DOHH2 (cell line): Measurements from ENCODE around the gene ERCC8.

ENCODE experiments used
- H3F3A ChIP-seq: fragments of 200-600 bp; sonication (generic), shearing (Covaris generic); 2 replicates; pipeline ENCODE4 v1.6.0; 2016; ENCODE audit warnings: antibody characterized with exemption, mild to moderate bottlenecking; ENCODE audit not compliant: control insufficient read depth, insufficient read depth
- H3K27ac ChIP-seq: fragments of 200-600 bp; sonication (generic); 2 replicates; pipeline ENCODE4 v1.5.1; 2014; ENCODE audit warnings: low read depth, mild to moderate bottlenecking, low read length, moderate library complexity
- H3K27me3 ChIP-seq: fragments of 200-600 bp; sonication (generic); 2 replicates; pipeline ENCODE4 v1.6.1; 2014; ENCODE audit warnings: mild to moderate bottlenecking, low read length, mixed read lengths; ENCODE audit not compliant: control insufficient read depth
- H3K36me3 ChIP-seq: fragments of 200-600 bp; sonication (generic); 2 replicates; pipeline ENCODE4 v1.6.1; 2014; ENCODE audit warnings: mild to moderate bottlenecking, low read length, moderate library complexity, mixed read lengths; ENCODE audit not compliant: control insufficient read depth
- H3K4me1 ChIP-seq: fragments of 200-600 bp; sonication (generic); 2 replicates; pipeline ENCODE4 v1.6.1; 2014; ENCODE audit warnings: mild to moderate bottlenecking, low read length, mixed read lengths; ENCODE audit not compliant: control insufficient read depth
- H3K4me2 ChIP-seq: fragments of 200-600 bp; sonication (generic); 2 replicates; pipeline ENCODE4 v1.6.0; 2014; ENCODE audit warnings: mild to moderate bottlenecking, low read length, moderate library complexity
- H3K4me3 ChIP-seq: fragments of 200-600 bp; sonication (generic); 2 replicates; pipeline ENCODE4 v1.5.1; 2014; ENCODE audit warnings: mild to moderate bottlenecking, low read length, mixed read lengths
- H3K79me2 ChIP-seq: fragments of 200-600 bp; sonication (generic); 2 replicates; pipeline ENCODE4 v1.6.1; 2014; ENCODE audit warnings: mild to moderate bottlenecking, low read length, mixed read lengths; ENCODE audit not compliant: control insufficient read depth
- H3K9me2 ChIP-seq: fragments of 200-600 bp; sonication (generic); replicated peaks from 2 replicates; pipeline ENCODE4 v1.6.1; 2014; ENCODE audit warnings: mild to moderate bottlenecking, low read length, mixed read lengths; ENCODE audit not compliant: control insufficient read depth
- H3K9me3 ChIP-seq: fragments of 200-600 bp; sonication (generic); 2 replicates; pipeline ENCODE4 v1.6.1; 2014; ENCODE audit warnings: antibody characterized with exemption, low read length, mixed read lengths; ENCODE audit not compliant: control insufficient read depth, insufficient read depth
- H4K20me1 ChIP-seq: fragments of 200-600 bp; sonication (generic); 2 replicates; pipeline ENCODE4 v1.6.0; 2014; ENCODE audit warnings: low read depth, mild to moderate bottlenecking, antibody characterized with exemption, low read length, moderate library complexity; ENCODE audit not compliant: control insufficient read depth, insufficient read depth
- CTCF ChIP-seq: fragments of 200-600 bp; sonication (generic); IDR thresholded peaks from one replicate; pipeline ENCODE4 v1.5.1; 2014; ENCODE audit warnings: antibody characterized with exemption, mild to moderate bottlenecking, low read depth, low read length; ENCODE audit not compliant: poor library complexity, severe bottlenecking
- EZH2phosphoT487 ChIP-seq: fragments of 200-600 bp; sonication (generic); IDR thresholded peaks from 2 replicates; pipeline ENCODE4 v1.6.1; 2017; ENCODE audit warnings: borderline replicate concordance, mild to moderate bottlenecking, antibody characterized with exemption, low read length, moderate library complexity, mixed read lengths

ERCC8 gene

GRCh38 chr5:60888359-60889061, 56.4 kb downstream of the ERCC8 start:
- Histone ChIP-seq H3K4me3 (no peak overlapping the region), H3K27me3 (no peaks in the 10 kb centered on the region), H3K9me2 (no peaks in the 10 kb centered on the region), H3K4me1 (no peaks in the 10 kb centered on the region), H3K27ac (no peak overlapping the region), H3K79me2 (no peaks in the 10 kb centered on the region), H3K4me2 (no peak overlapping the region), H3K36me3 (no peaks in the 10 kb centered on the region), H3K9me3 (no peaks in the 10 kb centered on the region), H4K20me1 (no peaks in the 10 kb centered on the region), H3F3A (no peaks in the 10 kb centered on the region)
- TF ChIP-seq CTCF (no peak), EZH2phosphoT487 (no peak)

- H3F3A ChIP-seq: no peaks in the 10 kb centered on the region
- no peaks in the 10 kb centered on the region for H3K9me2 ChIP-seq
- H3K4me2 ChIP-seq: no peak overlapping the region
- H3K27me3 ChIP-seq: no peaks in the 10 kb centered on the region
- H4K20me1 ChIP-seq: no peaks in the 10 kb centered on the region
- H3K36me3 ChIP-seq: no peaks in the 10 kb centered on the region
- no peaks in the 10 kb centered on the region for H3K9me3 ChIP-seq
- H3K4me1 ChIP-seq: no peaks in the 10 kb centered on the region
- H3K27ac ChIP-seq: no peak overlapping the region
- TF ChIP-seq EZH2phosphoT487: no peak
- TF ChIP-seq CTCF: no peak
- no peaks in the 10 kb centered on the region for H3K79me2 ChIP-seq
- H3K4me3 ChIP-seq: no peak overlapping the region
These were observed 57.1 kb downstream of the ERCC8 start for GRCh38 chr5:60887746-60888145.

GRCh38 chr5:60887096-60887495, 57.8 kb downstream of the ERCC8 start:
- Histone ChIP-seq H3K9me2 (no peaks in the 10 kb centered on the region), H3K4me3 (no peak overlapping the region), H3K79me2 (no peaks in the 10 kb centered on the region), H3K4me2 (no peak overlapping the region), H3K27ac (no peak overlapping the region), H3K4me1 (no peaks in the 10 kb centered on the region), H3K9me3 (no peaks in the 10 kb centered on the region), H3F3A (no peaks in the 10 kb centered on the region), H4K20me1 (no peaks in the 10 kb centered on the region), H3K36me3 (no peaks in the 10 kb centered on the region), H3K27me3 (no peaks in the 10 kb centered on the region)
- no peak for TF ChIP-seq EZH2phosphoT487
- TF ChIP-seq CTCF: no peak
